Activated naive CD4-positive, alpha-beta T cell treated with anti-CD3 and anti-CD28 coated beads, Interleukin-2, amount 10 ng/mL, durations not matched to agents 7 days and 5 days (primary cell): ENCODE measurements around the gene GGCX.

ENCODE experiments used
- CTCF ChIA-PET: fragments of 350-600 bp; sonication (Branson Sonifier 250); formaldehyde crosslinking; loops from one replicate; lab custom pipeline; 2021; ENCODE audit warnings: antibody characterized with exemption; lab: Charles Lee
- DNase-seq: peaks from one replicate; pipeline ENCODE4 v3.0.0-alpha.2; 2020
- H3K27ac Mint-ChIP-seq: one replicate; pipeline ENCODE4 v1.8.0; 2021; ENCODE audit warnings: mild to moderate bottlenecking, moderate library complexity, mixed read lengths
- H3K27me3 Mint-ChIP-seq: one replicate; pipeline ENCODE4 v1.8.0; 2021; ENCODE audit warnings: mild to moderate bottlenecking, mixed read lengths
- H3K36me3 Mint-ChIP-seq: one replicate; pipeline ENCODE4 v1.8.0; 2021; ENCODE audit warnings: mixed read lengths
- H3K4me1 Mint-ChIP-seq: one replicate; pipeline ENCODE4 v1.8.0; 2021; ENCODE audit warnings: mixed read lengths
- H3K4me3 Mint-ChIP-seq: one replicate; pipeline ENCODE4 v1.8.0; 2021; ENCODE audit warnings: mild to moderate bottlenecking, moderate library complexity, mixed read lengths
- H3K9me3 Mint-ChIP-seq: one replicate; pipeline ENCODE4 v1.8.0; 2021; ENCODE audit warnings: mixed read lengths

Gene GGCX

DNA sequence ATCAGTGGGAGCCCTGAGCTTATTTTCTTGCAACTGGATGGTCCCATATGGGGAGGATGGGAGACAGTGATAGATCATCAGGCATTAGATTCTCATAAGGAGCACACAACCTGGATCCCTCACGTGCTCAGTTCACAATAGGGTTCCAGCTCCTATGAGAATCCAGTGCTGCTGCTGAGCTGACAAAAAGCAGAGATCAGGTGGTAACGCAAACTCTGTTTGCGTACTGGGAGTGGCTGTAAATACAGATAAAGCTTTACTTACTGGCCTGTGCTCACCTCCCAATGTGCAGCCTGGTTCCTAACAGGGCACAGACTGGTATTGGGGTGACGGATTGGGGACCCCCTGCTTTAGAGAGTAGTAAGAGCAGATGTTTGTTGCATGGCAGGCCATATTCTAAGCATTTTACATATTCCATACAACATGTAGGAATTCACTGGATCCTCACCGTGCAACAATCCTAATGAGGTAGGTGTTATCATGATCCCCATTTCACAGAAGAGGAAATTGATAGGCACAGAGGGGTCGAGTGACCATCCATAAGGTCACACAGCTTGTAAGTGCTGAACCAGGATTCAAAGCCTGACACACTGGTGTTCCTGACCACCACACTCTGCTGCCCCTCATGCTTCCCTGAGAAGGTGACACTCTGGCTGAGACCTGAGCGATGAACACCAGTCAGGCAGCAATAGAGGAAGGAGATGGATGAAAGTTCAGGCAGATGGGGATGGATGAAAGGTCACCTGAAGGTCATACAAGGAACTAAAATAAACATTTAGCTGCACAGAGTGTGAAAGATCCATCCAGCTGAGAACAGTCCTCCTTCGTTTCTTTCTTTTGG, 38.0 kb downstream of the GGCX start:
- no peak overlapping the region for H3K27ac Mint-ChIP-seq
- H3K9me3 Mint-ChIP-seq: no peaks in the 10 kb centered on the region
- H3K4me3 Mint-ChIP-seq: no peak overlapping the region
- peaks cover 41% of the 10 kb centered on the region for H3K27me3 Mint-ChIP-seq
- peaks cover 4% of the 10 kb centered on the region for H3K4me1 Mint-ChIP-seq
- CTCF ChIA-PET: no interaction called here
- DNase-seq: no peak
- no peaks in the 10 kb centered on the region for H3K36me3 Mint-ChIP-seq

DNA sequence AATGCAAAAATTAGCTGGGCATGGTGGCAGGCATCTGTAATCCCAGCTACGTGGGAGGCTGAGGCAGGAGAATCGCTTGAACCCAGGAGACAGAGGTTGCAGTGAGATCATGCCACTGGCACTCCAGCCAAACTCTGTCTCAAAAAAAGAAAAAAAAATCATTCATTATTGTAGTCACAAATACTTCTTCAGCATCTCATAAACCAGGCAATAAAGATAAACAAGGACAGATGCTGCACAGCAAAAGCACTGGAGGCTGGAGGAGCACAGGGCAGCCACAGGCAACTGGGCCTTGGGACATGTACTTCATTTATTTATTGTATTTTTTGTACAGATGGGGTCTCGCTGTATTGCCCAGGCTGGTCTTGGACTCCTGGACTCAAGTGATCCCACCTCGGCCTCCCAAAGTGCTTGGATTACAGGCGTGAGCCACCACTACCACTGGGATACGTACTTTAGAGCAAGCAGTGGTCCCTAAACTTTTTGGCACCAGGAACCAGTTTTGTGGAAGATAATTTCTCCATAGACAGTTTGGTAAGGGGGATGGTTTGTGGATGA, 39.1 kb downstream of the GGCX start:
- CTCF ChIA-PET: no interaction called here
- peaks cover 43% of the 10 kb centered on the region for H3K27me3 Mint-ChIP-seq
- peaks cover 4% of the 10 kb centered on the region for H3K4me1 Mint-ChIP-seq
- no peak overlapping the region for H3K27ac Mint-ChIP-seq
- DNase-seq: no peak
- H3K9me3 Mint-ChIP-seq: no peaks in the 10 kb centered on the region
- H3K4me3 Mint-ChIP-seq: no peak overlapping the region
- H3K36me3 Mint-ChIP-seq: no peaks in the 10 kb centered on the region

DNA sequence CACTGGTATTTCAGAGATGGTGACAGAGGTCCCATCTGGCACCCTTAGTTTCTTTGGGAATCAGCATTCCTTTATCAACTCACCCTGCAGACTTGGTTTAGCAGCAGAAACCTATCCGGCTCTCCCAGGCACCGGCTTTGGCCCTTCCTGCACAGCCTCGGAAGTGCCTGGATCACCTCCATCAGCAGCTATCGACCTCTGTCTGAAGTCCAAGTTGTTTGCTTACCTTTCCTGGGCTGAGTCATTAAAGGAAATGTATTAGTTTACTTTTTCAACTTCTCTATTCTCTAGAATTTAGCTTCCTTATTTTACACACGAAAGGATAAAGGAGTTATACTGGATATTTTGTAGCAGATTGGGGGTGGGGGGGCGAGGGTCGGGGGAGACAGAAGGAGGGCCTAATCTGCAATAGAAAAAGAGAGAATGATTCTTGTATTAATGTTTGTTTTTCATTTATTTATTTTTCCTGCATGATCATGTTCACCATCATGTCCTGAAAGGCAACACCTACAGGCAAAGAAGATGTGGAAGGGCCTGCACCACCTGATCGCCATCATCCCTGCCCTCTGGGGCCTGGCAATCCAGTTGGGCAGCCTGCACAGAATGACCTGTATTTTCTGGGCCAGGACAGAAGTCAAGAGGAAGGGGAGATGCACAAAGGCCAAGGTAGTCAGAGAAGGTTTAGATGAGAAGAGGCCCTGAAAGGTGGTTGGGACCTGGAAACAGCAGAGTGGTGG, 44.5 kb downstream of the GGCX start:
- no peaks in the 10 kb centered on the region for H3K9me3 Mint-ChIP-seq
- H3K4me1 Mint-ChIP-seq: no peaks in the 10 kb centered on the region
- H3K27me3 Mint-ChIP-seq: peaks cover 25% of the 10 kb centered on the region
- H3K4me3 Mint-ChIP-seq: no peak overlapping the region
- H3K27ac Mint-ChIP-seq: no peak overlapping the region
- CTCF ChIA-PET: no interaction called here
- H3K36me3 Mint-ChIP-seq: no peaks in the 10 kb centered on the region
- no peak for DNase-seq

DNA sequence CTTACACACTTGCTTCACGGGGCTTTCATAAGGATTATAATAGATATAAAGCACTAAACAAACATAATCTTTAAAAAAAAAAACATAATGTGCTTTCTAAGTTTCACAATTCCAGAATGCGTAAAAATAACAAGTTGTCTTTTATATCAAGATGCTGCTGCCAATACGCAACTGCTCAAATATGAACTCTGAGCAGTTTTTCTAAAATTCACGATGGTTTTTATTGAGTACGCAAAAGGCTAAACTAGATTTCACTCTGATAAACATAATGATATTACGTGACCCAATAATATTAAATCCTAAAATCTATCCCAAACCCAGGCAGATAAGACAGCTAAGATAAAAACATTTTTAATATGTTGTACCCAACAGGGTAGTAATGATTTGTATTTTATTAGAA, 47.0 kb downstream of the GGCX start:
- no peak for DNase-seq
- H3K27me3 Mint-ChIP-seq: peaks cover 19% of the 10 kb centered on the region
- no peaks in the 10 kb centered on the region for H3K4me1 Mint-ChIP-seq
- no peaks in the 10 kb centered on the region for H3K36me3 Mint-ChIP-seq
- CTCF ChIA-PET: no interaction called here
- H3K4me3 Mint-ChIP-seq: no peak overlapping the region
- no peak overlapping the region for H3K27ac Mint-ChIP-seq
- no peaks in the 10 kb centered on the region for H3K9me3 Mint-ChIP-seq

DNA sequence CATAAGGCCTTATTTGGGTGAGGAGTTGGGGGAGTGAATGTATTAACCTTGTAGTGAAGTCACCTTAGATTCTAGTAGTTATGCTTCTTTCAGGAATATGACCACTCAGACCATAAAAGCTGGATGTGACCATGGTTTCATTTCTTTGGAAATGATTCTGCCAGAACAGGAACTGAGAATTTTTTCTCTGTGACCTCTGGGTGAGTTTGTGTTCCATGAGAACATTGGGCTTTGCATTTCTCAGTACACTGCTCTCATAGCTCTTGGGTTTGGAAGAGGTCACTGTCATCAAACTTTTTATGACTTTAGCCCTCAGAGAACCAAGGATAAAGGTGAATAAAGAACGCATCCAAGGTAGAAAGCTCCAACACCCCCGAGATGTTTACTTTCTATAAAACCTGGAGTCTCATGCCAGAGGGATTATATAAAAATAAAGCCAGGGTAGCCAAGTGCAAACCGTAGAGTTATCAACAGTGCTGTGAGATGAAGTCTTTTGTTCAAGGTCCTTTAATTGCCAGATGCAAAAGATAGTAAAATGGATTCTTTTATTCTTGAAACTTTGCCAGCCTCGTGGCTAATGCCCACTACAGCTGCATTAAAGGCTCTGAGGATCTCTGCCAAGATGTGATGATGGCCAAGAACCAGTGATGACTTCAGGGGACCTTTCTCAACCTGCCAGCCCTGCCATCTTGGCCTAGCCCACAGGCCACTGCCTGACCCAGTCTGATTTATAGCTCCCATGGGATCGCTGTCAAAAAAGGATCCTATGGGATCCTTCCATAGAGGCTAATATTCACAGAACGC, 50.1 kb downstream of the GGCX start:
- no peak overlapping the region for H3K4me3 Mint-ChIP-seq
- H3K36me3 Mint-ChIP-seq: no peaks in the 10 kb centered on the region
- no peak overlapping the region for H3K27ac Mint-ChIP-seq
- no peaks in the 10 kb centered on the region for H3K9me3 Mint-ChIP-seq
- CTCF ChIA-PET: no interaction called here
- no peak for DNase-seq
- H3K27me3 Mint-ChIP-seq: peaks cover 12% of the 10 kb centered on the region
- H3K4me1 Mint-ChIP-seq: no peaks in the 10 kb centered on the region

DNA sequence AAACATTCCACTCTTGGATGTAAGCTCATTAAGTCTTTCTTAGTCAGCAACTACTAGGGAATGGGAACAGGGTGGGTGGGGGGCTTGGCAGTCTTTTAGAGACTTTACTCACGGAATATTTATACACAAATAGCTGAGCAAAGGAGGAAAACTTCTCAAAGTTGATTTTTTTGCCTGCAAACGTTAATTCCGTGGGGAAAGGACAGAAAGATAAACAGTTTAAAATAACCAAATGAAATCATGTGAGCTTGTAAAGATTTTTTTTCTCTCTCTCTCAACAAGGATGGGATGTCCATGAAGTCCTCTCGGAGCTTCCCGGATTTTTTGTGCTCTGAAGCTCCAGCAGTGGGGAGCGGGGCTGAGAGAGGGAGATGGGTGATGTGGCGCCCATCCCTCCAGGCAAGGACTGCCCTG, 54.5 kb downstream of the GGCX start:
- Mint-ChIP-seq H3K27ac (no peak overlapping the region), H3K27me3 (peaks cover 5% of the 10 kb centered on the region), H3K4me3 (no peak overlapping the region), H3K4me1 (no peaks in the 10 kb centered on the region), H3K36me3 (no peaks in the 10 kb centered on the region), H3K9me3 (no peaks in the 10 kb centered on the region)
- CTCF ChIA-PET: no interaction called here
- DNase-seq: no peak

DNA sequence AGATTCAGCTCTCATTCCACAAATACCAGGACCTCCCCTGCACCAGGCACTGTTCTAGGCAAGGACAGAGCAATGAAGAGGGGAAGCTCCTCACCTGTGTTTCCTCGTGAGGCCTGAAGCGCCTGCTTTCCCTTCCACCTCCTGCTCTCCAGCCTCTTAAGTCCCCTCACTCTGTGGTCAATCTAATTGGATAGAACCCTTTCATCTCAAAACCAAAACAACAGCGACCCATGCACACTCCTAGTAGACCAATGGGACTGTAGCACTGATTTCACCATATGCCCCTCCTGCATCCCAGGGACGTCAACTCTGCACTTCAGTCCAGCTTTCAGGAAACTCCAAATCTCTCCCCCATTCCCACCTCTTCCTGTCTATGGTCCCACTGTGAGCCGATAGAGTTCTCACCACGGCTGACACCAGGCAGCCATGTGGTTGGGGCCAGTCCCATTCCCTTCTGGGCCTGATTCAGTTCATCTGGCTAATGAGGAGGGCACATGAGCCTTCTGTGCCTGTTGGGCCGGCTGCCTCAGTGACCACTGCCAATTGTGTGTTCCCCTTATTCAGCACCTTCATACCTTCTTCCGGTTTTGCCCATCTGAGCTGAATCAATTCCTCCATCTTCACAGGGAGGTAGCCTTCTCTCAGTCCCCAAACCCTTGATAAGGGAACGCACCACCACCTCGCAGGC, 55.6 kb downstream of the GGCX start:
- no peak overlapping the region for H3K4me3 Mint-ChIP-seq
- H3K27me3 Mint-ChIP-seq: peaks cover 12% of the 10 kb centered on the region
- H3K36me3 Mint-ChIP-seq: no peaks in the 10 kb centered on the region
- no peaks in the 10 kb centered on the region for H3K9me3 Mint-ChIP-seq
- CTCF ChIA-PET: no interaction called here
- H3K4me1 Mint-ChIP-seq: no peaks in the 10 kb centered on the region
- DNase-seq: no peak
- H3K27ac Mint-ChIP-seq: no peak overlapping the region

DNA sequence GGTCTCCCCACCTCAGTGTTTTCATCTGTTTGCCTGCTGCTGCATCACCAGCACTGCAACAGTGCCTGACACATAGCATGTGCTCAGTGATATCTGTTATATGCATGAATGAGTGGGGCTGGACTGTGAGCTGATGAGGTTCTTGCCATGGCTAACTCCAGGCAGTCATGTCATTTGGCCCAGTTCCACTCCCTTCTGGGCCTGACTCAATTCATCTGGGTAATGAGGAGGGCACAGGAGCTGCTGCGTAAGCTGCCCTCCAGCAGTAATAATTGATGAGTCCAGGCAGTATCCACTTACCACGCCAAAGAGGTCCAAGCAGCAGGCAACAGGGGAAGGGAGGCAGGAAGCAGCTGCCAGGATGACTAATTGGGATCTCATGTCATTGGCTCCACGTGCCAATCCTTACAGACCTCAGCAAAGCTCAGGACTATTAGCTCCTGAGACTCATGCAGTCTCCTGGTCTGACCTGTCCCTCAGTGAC, 56.5 kb downstream of the GGCX start:
- DNase-seq: no peak
- CTCF ChIA-PET: no interaction called here
- H3K36me3 Mint-ChIP-seq: no peaks in the 10 kb centered on the region
- no peaks in the 10 kb centered on the region for H3K4me1 Mint-ChIP-seq
- no peaks in the 10 kb centered on the region for H3K9me3 Mint-ChIP-seq
- no peak overlapping the region for H3K27ac Mint-ChIP-seq
- H3K27me3 Mint-ChIP-seq: peaks cover 12% of the 10 kb centered on the region
- no peak overlapping the region for H3K4me3 Mint-ChIP-seq

DNA sequence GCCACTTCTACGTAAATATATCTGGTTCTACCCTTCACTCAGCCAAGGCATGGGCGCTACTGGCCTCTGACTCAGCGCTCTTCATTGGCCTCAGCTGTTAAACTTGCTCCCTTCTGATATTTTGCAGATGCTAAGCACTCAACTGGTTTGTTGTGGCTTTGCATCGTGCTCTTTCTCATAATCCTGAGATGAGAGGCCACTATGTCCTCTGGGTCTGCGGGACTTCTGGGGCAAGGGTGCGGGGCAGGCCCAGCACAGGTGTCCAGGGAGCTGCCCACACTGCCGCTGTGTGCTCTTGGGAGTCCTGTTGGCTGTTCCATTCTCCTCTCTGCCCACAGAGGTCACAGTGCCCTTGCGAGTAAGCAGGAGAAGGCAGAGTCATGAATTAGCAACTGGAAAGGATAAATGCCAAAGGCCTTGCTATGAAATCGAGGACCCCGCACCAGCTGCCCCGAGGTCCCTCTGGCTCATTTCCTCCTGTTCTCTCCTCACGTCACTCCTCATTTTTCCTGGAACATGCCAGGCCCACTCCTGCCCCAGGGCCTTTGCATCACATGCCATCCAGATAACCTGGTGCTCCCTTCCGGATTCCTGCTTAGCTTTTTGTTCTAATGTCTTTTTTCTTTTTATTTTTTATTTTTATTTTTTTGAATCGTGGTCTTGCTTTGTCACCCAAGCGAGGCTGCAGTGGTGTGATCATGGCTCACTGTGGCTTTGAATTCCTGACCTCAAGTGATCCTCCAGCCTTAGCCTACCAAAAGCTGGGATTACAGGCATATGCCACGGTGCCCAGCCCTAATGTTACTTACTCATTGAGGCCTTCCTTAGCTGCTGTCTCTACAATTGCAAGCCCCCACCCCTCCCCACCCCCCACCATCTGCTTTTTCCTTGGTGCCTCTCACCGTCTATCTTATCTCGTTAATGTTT, 57.2 kb downstream of the GGCX start:
- Mint-ChIP-seq H3K9me3 (no peaks in the 10 kb centered on the region), H3K4me3 (no peak overlapping the region), H3K4me1 (no peaks in the 10 kb centered on the region), H3K36me3 (no peaks in the 10 kb centered on the region), H3K27ac (no peak overlapping the region), H3K27me3 (peaks cover 12% of the 10 kb centered on the region)
- CTCF ChIA-PET: interaction anchor here (1.8 kb wide), 1 partner anchor 48 kb away, joined by 4 read pairs; no protein-coding TSS in a partner anchor
- DNase-seq: no peak

DNA sequence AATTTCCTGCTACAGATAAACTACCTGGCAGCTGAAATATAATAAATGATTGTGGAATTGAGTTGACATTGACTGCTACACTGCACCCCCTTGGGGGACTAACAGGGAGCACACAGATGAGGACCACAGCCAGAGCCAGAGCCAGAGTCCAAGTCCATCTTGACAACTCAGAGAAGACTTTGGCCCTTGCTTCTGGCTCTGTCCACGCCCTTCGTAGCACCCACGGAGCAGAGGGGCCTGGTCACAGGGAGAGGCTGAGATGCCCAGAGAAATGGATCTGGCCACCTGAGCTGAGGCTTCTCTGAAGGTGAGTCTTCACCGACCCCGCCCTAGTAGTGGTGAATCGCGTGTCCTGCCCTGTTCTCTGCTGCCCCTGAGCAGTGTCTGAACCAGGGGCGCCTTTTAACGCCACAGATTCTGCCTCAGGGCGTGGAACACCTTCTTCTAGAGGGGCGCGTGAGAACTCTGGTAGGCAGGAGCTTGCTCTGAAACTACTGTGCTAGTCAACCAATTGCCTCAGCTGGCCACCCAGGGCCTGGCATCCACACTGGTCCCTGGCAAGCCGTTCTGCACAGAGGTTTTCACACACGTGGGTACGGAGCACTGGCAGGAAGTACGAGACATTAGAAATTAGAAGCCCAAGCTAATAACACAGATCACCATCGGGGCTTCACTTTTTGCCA, 58.0 kb downstream of the GGCX start:
- Mint-ChIP-seq H3K36me3 (no peaks in the 10 kb centered on the region), H3K4me3 (no peak overlapping the region), H3K9me3 (no peaks in the 10 kb centered on the region), H3K27me3 (peaks cover 12% of the 10 kb centered on the region), H3K4me1 (no peaks in the 10 kb centered on the region), H3K27ac (no peak overlapping the region)
- no peak for DNase-seq
- CTCF ChIA-PET: interaction anchor here (1.8 kb wide), 1 partner anchor 48 kb away, joined by 4 read pairs; no protein-coding TSS in a partner anchor

DNA sequence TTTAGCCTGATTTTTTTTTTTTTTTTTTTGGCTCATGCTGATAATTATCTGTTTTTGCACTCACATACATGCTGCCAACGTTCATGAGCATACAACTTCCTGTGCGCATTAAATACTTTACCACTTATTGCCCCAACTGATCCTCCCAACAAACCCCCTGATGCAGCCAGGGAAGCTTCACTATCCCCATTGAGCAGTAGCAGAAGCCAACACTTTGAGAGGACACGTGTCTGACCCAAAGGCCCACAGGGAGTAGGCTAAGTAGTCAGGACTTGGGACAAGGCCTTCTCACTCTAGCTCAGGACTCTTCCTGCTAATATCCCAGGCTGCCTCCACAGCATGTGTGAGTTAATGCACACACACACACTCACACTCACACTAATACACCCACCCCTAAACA, 58.6 kb downstream of the GGCX start:
- Mint-ChIP-seq H3K4me3 (no peak overlapping the region), H3K27ac (no peak overlapping the region), H3K36me3 (no peaks in the 10 kb centered on the region), H3K9me3 (no peaks in the 10 kb centered on the region), H3K27me3 (peaks cover 12% of the 10 kb centered on the region), H3K4me1 (no peaks in the 10 kb centered on the region)
- CTCF ChIA-PET: interaction anchor here (1.8 kb wide), 1 partner anchor 49 kb away, joined by 4 read pairs; no protein-coding TSS in a partner anchor
- DNase-seq: no peak

DNA sequence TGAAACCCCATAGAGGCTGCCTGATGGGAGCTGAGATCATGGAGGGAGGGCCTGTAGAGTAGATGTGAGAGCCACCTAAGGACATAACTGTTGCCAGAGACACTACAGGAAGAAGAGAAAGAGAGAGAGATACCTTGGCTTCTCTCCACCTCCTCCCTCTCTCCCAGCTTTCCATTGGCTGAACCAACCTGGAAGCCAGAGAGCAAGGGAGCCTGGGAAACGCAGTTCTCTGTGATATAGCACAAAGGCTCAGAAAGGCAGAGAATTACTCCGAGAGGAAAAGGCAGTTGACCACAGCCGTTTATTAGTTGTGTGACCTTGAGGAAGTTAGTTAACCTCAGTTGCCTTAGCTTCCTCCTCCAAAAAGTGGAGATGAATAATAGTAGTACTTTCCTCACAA, 60.0 kb downstream of the GGCX start:
- DNase-seq: no peak
- CTCF ChIA-PET: no interaction called here
- no peak overlapping the region for H3K4me3 Mint-ChIP-seq
- H3K27me3 Mint-ChIP-seq: peaks cover 16% of the 10 kb centered on the region
- H3K36me3 Mint-ChIP-seq: no peaks in the 10 kb centered on the region
- H3K27ac Mint-ChIP-seq: no peak overlapping the region
- no peaks in the 10 kb centered on the region for H3K4me1 Mint-ChIP-seq
- no peaks in the 10 kb centered on the region for H3K9me3 Mint-ChIP-seq
